Right lobe of liver (tissue), 6 donors: ENCODE data around the gene ERC2. TPM values are rescaled to one million over a fixed set of nuclear protein-coding genes. Genes with fewer than 3 reads are reported as not detected.

Source experiments
- ATAC-seq, 4 donors: fragments of 200-7000 bp; cut with Tn5 transposase; one replicate each; pipeline ENCODE4 v1.9.1; 2020; ENCODE audit warnings: mild to moderate bottlenecking in 4 of 4, moderate library complexity in 4 of 4
- DNase-seq, 3 donors: peaks; one replicate each; pipeline ENCODE4 v3.0.0-alpha.2; 2020
- H3K27ac ChIP-seq, 3 donors: fragments of 200-600 bp; one replicate each; pipeline ENCODE4 v1.8.0; 2022
- H3K27me3 ChIP-seq, 2 donors: fragments of 200-600 bp; one replicate each; pipeline ENCODE4 v1.8.0; 2022
- H3K36me3 ChIP-seq, 4 donors: fragments of 200-600 bp; sonication (generic) in 1 of 4; one replicate each; pipeline versions ENCODE4 v1.5.1 to v1.8.0; 2017 to 2022; ENCODE audit warnings: control low read depth in 1 of 4
- H3K4me1 ChIP-seq, 4 donors: fragments of 200-600 bp; sonication (generic) in 1 of 4; one replicate each; pipeline versions ENCODE4 v1.5.1 to v1.8.0; 2017 to 2022; ENCODE audit warnings: control low read depth in 1 of 4
- H3K4me3 ChIP-seq, 3 donors: fragments of 200-600 bp; one replicate each; pipeline ENCODE4 v1.8.0; 2022
- H3K9me3 ChIP-seq, 4 donors: fragments of 200-600 bp; sonication (generic) in 1 of 4; one replicate each; pipeline versions ENCODE4 v1.5.1 to v1.8.0; 2017 to 2022; ENCODE audit warnings: control low read depth in 1 of 4
- CTCF ChIP-seq, 4 donors: fragments of 200-600 bp in 3 of 4; fragments of 450-650 bp in 1 of 4; IDR thresholded peaks; one replicate each; pipeline versions ENCODE4 v1.5.1 to v1.8.0; 2016 to 2022; ENCODE audit warnings: antibody characterized with exemption in 4 of 4, mild to moderate bottlenecking in 2 of 4
- POLR2A ChIP-seq: fragments of 450-650 bp; IDR thresholded peaks from one replicate; pipeline ENCODE4 v1.6.1; 2017; ENCODE audit warnings: antibody characterized with exemption, mild to moderate bottlenecking
- WGBS: methylation state at CpG from one replicate; pipeline ENCODE4 v1.1.6; 2018; ENCODE audit warnings: low coverage, low lambda C conversion rate; ENCODE audit not compliant: insufficient coverage; ENCODE audit errors: missing lambda C conversion rate; 5-methylcytosine and 5-hydroxymethylcytosine counted together
- intact Hi-C, 2 donors: fragments of 100-400 bp; cut with DNase I; formaldehyde crosslinking; loops; one replicate each; pipeline versions ENCODE4 v1.11.2 to v1.14.1; 2022
- total RNA-seq, 6 experiments: library from RNA; depleted of rRNA in 2 of 6; stranded (reverse); fragments of >200 nt in 2 of 6; fragmentation: NEBNext Ultra II Directional in 3 of 6; extraction: Animal tissue kit (Norgen Biotek cat#: 25700) in 3 of 6; gene quantifications; one replicate each; pipeline versions ENCODE4 v1.1.0 to v1.2.4, GENCODE V29; 2016 to 2023
- donor health status: DM: no; HTN: yes; CAD: no.
- donor health status: DM: no; HTN: no; CAD: no.
- donor health status: DM: no; HTN: no; CAD: no.
- donor health status: DM: no; HTN: yes; CAD: no.
- donor health status: DM: no; HTN: yes; CAD: no.

Gene ERC2
- total RNA-seq, 6 experiments from 2014 or later = not detected

GRCh38 chr3:56389183-56389830, 79.0 kb downstream of the ERC2 start:
- Histone ChIP-seq H3K36me3 (no peaks in the 10 kb centered on the region), H3K27ac (no peak overlapping the region), H3K27me3 (no peaks in the 10 kb centered on the region), H3K4me3 (no peak overlapping the region), H3K9me3 (no peaks in the 10 kb centered on the region), H3K4me1 (no peaks in the 10 kb centered on the region)
- ATAC-seq (no peak), DNase-seq (no peak)
- intact Hi-C loops = no loop called here
- 62% methylated on average over 3 of the region's 3 CpGs for WGBS
- TF ChIP-seq CTCF (IDR thresholded peaks at IDR 0.05) (no peak), POLR2A (no peak)

- TF ChIP-seq CTCF (IDR thresholded peaks at IDR 0.05) (no peak), POLR2A (no peak)
- intact Hi-C loops = no loop called here
- Histone ChIP-seq H3K9me3 (no peaks in the 10 kb centered on the region), H3K4me3 (no peak overlapping the region), H3K27me3 (no peaks in the 10 kb centered on the region), H3K4me1 (no peaks in the 10 kb centered on the region), H3K27ac (no peak overlapping the region), H3K36me3 (no peaks in the 10 kb centered on the region)
- ATAC-seq (no peak), DNase-seq (no peak)
- WGBS = 60% methylated on average over 3 of the region's 3 CpGs
Observed at GRCh38 chr3:56383092-56383491, 85.2 kb downstream of the ERC2 start.

GRCh38 chr3:56379723-56380287, 88.5 kb downstream of the ERC2 start:
- Histone ChIP-seq H3K27me3 (no peaks in the 10 kb centered on the region), H3K36me3 (no peaks in the 10 kb centered on the region), H3K27ac (no peak overlapping the region), H3K9me3 (no peaks in the 10 kb centered on the region), H3K4me1 (no peaks in the 10 kb centered on the region), H3K4me3 (no peak overlapping the region)
- ATAC-seq (no peak), DNase-seq (no peak)
- no peak for TF ChIP-seq POLR2A
- no peak for TF ChIP-seq CTCF (IDR thresholded peaks at IDR 0.05)
- WGBS = 63% methylated on average over 7 of the region's 7 CpGs
- intact Hi-C loops = no loop called here

GRCh38 chr3:56375654-56376053, 92.6 kb downstream of the ERC2 start:
- no peak overlapping the region for H3K4me3 ChIP-seq
- no peaks in the 10 kb centered on the region for H3K36me3 ChIP-seq
- no peaks in the 10 kb centered on the region for H3K27me3 ChIP-seq
- no peaks in the 10 kb centered on the region for H3K4me1 ChIP-seq
- no peak for TF ChIP-seq CTCF (IDR thresholded peaks at IDR 0.05)
- TF ChIP-seq POLR2A = no peak
- ATAC-seq (no peak), DNase-seq (no peak)
- no peak overlapping the region for H3K27ac ChIP-seq
- intact Hi-C loops = no loop called here
- 51% methylated on average over 3 of the region's 3 CpGs for WGBS
- H3K9me3 ChIP-seq = no peaks in the 10 kb centered on the region
